Activated B cell treated with CpG ODN at 0.5 μM for 24 hours (primary cell): Measurements from ENCODE around the gene SUGCT. TPM values are rescaled to one million over a fixed set of nuclear protein-coding genes. Genes with fewer than 3 reads are reported as not detected.

Experiments
- ATAC-seq: fragments of 200-7000 bp; cut with Tn5 transposase; one replicate; pipeline ENCODE4 v1.10.0; 2021; ENCODE audit warnings: low read depth, mild to moderate bottlenecking, moderate library complexity
- CTCF ChIA-PET: fragments of 350-600 bp; sonication (Branson Sonifier 250); formaldehyde crosslinking; loops from one replicate; lab custom pipeline; 2021; ENCODE audit warnings: antibody characterized with exemption; lab: Charles Lee
- POLR2A ChIA-PET: fragments of 350-600 bp; sonication (Branson Sonifier 250); formaldehyde crosslinking; loops from one replicate; lab custom pipeline; 2021; ENCODE audit warnings: antibody characterized with exemption; lab: Charles Lee
- DNase-seq: peaks from one replicate; pipeline ENCODE4 v3.0.0; 2022
- H3K27ac Mint-ChIP-seq: one replicate; pipeline ENCODE4 v1.8.0; 2020; ENCODE audit warnings: mixed read lengths
- H3K27me3 Mint-ChIP-seq: one replicate; pipeline ENCODE4 v1.8.0; 2021; ENCODE audit warnings: mixed read lengths
- H3K36me3 Mint-ChIP-seq: one replicate; pipeline ENCODE4 v1.8.0; 2021; ENCODE audit warnings: low read depth, mixed read lengths
- H3K4me1 Mint-ChIP-seq: one replicate; pipeline ENCODE4 v1.8.0; 2021; ENCODE audit warnings: mixed read lengths
- H3K4me3 Mint-ChIP-seq: one replicate; pipeline ENCODE4 v1.8.0; 2020; ENCODE audit warnings: mild to moderate bottlenecking, mixed read lengths
- H3K9me3 Mint-ChIP-seq: one replicate; pipeline ENCODE4 v1.8.0; 2020; ENCODE audit warnings: mixed read lengths
- CTCF ChIP-seq: fragments of 200-600 bp; IDR thresholded peaks from one replicate; pipeline ENCODE4 v1.8.0; 2022; ENCODE audit warnings: antibody characterized with exemption, mild to moderate bottlenecking
- intact Hi-C: fragments of 100-400 bp; cut with micrococcal nuclease; formaldehyde crosslinking; loops from one replicate; pipeline ENCODE4 v1.15.1; 2024
- total RNA-seq: library from RNA; stranded (reverse); gene quantifications from 2 replicates; pipeline ENCODE4 v1.2.3, GENCODE V29; 2022

SUGCT gene
- total RNA-seq, 1 donor from 2014 or later: 1.3 TPM

GRCh38 chr7:40219917-40220316 is 85.1 kb downstream of the SUGCT start:
- POLR2A ChIA-PET: no interaction called here
- no peaks in the 10 kb centered on the region for H3K4me1 Mint-ChIP-seq
- TF ChIP-seq CTCF: no peak
- H3K27me3 Mint-ChIP-seq: no peaks in the 10 kb centered on the region
- intact Hi-C loops: no loop called here
- H3K9me3 Mint-ChIP-seq: no peaks in the 10 kb centered on the region
- no peak for DNase-seq
- no peak overlapping the region for H3K4me3 Mint-ChIP-seq
- no peak for ATAC-seq
- H3K27ac Mint-ChIP-seq: no peak overlapping the region
- no peaks in the 10 kb centered on the region for H3K36me3 Mint-ChIP-seq
- CTCF ChIA-PET: no interaction called here

- POLR2A ChIA-PET: no interaction called here
- H3K9me3 Mint-ChIP-seq: no peaks in the 10 kb centered on the region
- no peak for DNase-seq
- H3K4me1 Mint-ChIP-seq: no peaks in the 10 kb centered on the region
- no peak overlapping the region for H3K4me3 Mint-ChIP-seq
- no peaks in the 10 kb centered on the region for H3K36me3 Mint-ChIP-seq
- CTCF ChIA-PET: no interaction called here
- ATAC-seq: no peak
- TF ChIP-seq CTCF: no peak
- intact Hi-C loops: no loop called here
- no peaks in the 10 kb centered on the region for H3K27me3 Mint-ChIP-seq
- no peak overlapping the region for H3K27ac Mint-ChIP-seq
These were observed 85.7 kb downstream of the SUGCT start for GRCh38 chr7:40220421-40220911.

- H3K27ac Mint-ChIP-seq: no peak overlapping the region
- no peaks in the 10 kb centered on the region for H3K27me3 Mint-ChIP-seq
- no peaks in the 10 kb centered on the region for H3K4me1 Mint-ChIP-seq
- no peaks in the 10 kb centered on the region for H3K9me3 Mint-ChIP-seq
- ATAC-seq (no peak), DNase-seq (no peak)
- TF ChIP-seq CTCF: no peak
- CTCF ChIA-PET: no interaction called here
- no peaks in the 10 kb centered on the region for H3K36me3 Mint-ChIP-seq
- POLR2A ChIA-PET: no interaction called here
- no peak overlapping the region for H3K4me3 Mint-ChIP-seq
- intact Hi-C loops: no loop called here
These were observed 87.0 kb downstream of the SUGCT start for GRCh38 chr7:40221836-40222235.

- Mint-ChIP-seq H3K4me3 (no peak overlapping the region), H3K27me3 (no peaks in the 10 kb centered on the region), H3K36me3 (no peaks in the 10 kb centered on the region), H3K9me3 (no peaks in the 10 kb centered on the region), H3K27ac (no peak overlapping the region), H3K4me1 (no peaks in the 10 kb centered on the region)
- CTCF ChIA-PET: interaction anchor here (1.1 kb wide), 1 partner anchor 8 kb away, joined by 4 read pairs; no protein-coding TSS in a partner anchor
- no peak for TF ChIP-seq CTCF
- POLR2A ChIA-PET: no interaction called here
- ATAC-seq (no peak), DNase-seq (no peak)
- intact Hi-C loops: no loop called here
These were observed 88.8 kb downstream of the SUGCT start for GRCh38 chr7:40223451-40224127.

- DNase-seq: no peak
- Mint-ChIP-seq H3K27ac (no peak overlapping the region), H3K9me3 (no peaks in the 10 kb centered on the region), H3K4me1 (no peaks in the 10 kb centered on the region), H3K27me3 (no peaks in the 10 kb centered on the region), H3K4me3 (no peak overlapping the region), H3K36me3 (no peaks in the 10 kb centered on the region)
- intact Hi-C loops: loop anchor here (10.0 kb wide), 1 partner anchor 1475 kb away; the partner anchor contains the start of gene INHBA
- ATAC-seq: no peak
- no peak for TF ChIP-seq CTCF
- ChIA-PET CTCF (no interaction called here), POLR2A (no interaction called here)
These were observed 95.3 kb downstream of the SUGCT start for GRCh38 chr7:40230101-40230500.
